Measurements from ENCODE around the gene CACNA2D3.

The CACNA2D3 gene

GRCh38 chr3:55085231-55085630 lies 962.9 kb downstream of the CACNA2D3 start:
- in situ Hi-C loops (cut with HindIII; ENCODE audit: low sequenced_read_pairs) = no loop called here

DNA sequence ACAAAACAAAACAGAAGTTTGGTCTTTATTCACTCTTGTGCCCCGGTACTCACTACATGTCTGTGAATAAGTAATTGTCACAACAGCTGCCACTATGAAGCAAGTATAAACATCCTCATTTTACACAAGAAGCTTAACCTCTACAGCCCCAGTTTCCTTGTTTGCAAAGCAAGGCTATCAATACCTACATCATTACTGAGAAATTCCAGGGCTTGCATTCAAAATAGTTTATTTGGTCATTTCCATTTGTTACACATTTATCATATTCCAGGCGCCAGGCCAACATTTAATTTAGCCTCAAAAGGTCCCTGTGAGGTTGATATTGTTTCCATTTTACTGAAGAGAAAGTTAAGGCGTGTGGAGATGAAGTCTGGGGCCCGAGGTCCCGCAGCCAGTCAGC lies 966.9 kb downstream of the CACNA2D3 start:
- in situ Hi-C loops (cut with HindIII; ENCODE audit: low sequenced_read_pairs) = no loop called here

GRCh38 chr3:55090291-55090690 lies 967.9 kb downstream of the CACNA2D3 start:
- in situ Hi-C loops (cut with HindIII; ENCODE audit: low sequenced_read_pairs) = no loop called here

DNA sequence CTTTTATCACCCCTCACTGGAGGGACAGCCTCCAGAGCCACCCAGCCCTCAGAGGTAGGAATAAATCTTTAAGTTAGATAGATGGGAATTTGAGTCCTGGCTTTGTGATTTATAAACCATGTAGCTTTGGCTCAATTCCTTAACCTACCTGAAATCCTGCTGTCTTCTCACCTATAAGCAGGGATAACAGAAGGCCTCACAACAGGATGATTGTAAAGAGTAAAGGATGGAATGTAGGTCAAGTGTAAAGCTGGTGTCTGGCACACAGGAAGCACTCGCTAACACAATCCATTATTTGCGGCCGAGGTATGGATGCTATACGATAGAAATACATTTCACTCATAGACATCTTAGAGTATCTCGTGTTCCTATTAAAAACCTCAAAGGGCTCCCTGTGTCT lies 968.4 kb downstream of the CACNA2D3 start:
- in situ Hi-C loops (cut with HindIII; ENCODE audit: low sequenced_read_pairs) = no loop called here

GRCh38 chr3:55091381-55092225 lies 969.3 kb downstream of the CACNA2D3 start:
- in situ Hi-C loops (cut with HindIII; ENCODE audit: low sequenced_read_pairs) = no loop called here

DNA sequence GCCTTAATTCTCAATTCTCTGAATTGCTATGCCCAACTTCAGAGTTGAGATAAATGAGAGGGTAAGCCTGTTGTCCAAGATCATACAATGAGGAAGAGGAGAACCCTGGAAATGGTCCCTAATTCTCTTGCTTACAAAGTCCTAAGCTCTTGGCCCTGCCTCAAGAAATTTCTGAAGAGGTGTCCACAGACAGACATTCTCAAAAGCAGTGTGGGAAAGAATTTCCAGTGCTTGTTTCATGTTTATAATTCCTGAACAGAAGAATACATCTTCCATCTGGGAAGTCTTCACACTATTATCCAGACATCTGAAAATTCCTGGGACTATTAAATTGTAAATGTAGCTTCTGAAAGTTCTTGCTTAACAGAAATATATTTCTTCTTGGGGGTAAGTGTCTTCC lies 972.3 kb downstream of the CACNA2D3 start:
- in situ Hi-C loops (cut with HindIII; ENCODE audit: low sequenced_read_pairs) = no loop called here

GRCh38 chr3:55097441-55097840 lies 975.1 kb downstream of the CACNA2D3 start:
- in situ Hi-C loops (cut with HindIII; ENCODE audit: low sequenced_read_pairs) = no loop called here

DNA sequence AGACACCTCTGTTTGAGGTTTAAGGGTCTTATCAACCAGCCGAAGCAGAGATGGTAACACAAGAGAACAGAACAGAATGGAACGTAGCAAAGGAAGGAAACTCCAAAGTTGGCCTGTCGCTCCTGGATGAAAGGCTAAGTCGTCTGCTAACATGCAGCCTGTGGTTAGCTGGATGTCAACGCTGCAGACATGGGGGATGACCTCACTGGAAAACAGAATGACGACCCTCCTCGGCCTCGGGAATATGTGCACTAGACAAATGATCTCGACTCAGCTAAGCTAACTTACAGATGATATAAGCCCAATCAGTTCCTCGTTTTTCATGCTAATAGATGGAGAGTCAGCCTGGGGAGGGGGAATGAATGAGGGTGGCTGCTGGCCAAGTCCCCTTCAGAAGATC lies 983.3 kb downstream of the CACNA2D3 start:
- in situ Hi-C loops (cut with HindIII; ENCODE audit: low sequenced_read_pairs) = no loop called here

GRCh38 chr3:55107187-55107586 lies 984.8 kb downstream of the CACNA2D3 start:
- in situ Hi-C loops (cut with HindIII; ENCODE audit: low sequenced_read_pairs) = no loop called here

- in situ Hi-C loops (cut with HindIII; ENCODE audit: low sequenced_read_pairs) = loop anchor here (5.0 kb wide), 1 partner anchor 55 kb away; no protein-coding TSS in a partner anchor
These were observed 989.6 kb downstream of the CACNA2D3 start for GRCh38 chr3:55111906-55112305.

- in situ Hi-C loops (cut with HindIII; ENCODE audit: low sequenced_read_pairs) = no loop called here
These were observed 996.1 kb downstream of the CACNA2D3 start for GRCh38 chr3:55118451-55118850.

DNA sequence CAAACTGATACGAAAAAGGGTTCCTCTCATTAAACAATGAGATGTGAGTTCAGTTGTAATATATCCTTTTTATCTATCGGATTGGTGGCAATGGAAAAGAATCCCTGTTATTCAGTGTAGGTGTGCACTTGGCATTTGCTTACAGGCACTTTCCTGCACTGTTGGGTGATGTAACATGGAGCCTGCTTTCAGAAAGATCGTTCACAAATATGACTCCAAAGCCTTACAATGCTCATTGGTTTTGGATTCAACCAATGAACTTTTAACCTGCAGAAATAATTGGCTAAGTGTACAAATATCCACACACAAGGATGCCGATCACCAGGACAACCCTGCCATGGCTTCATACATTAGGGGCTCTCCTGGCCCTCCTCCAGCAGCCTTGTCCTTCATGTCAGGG lies 996.9 kb downstream of the CACNA2D3 start:
- in situ Hi-C loops (cut with HindIII; ENCODE audit: low sequenced_read_pairs) = no loop called here

GRCh38 chr3:55122312-55122711 lies 1000.0 kb downstream of the CACNA2D3 start:
- in situ Hi-C loops (cut with HindIII; ENCODE audit: low sequenced_read_pairs) = no loop called here

Data from endothelial cell of hepatic sinusoid (primary cell).